Keratinocyte (primary cell): ENCODE measurements around the gene SPG7. TPM values are rescaled to one million over a fixed set of nuclear protein-coding genes. Genes with fewer than 3 reads are reported as not detected.

Experiments
- DNase-seq: peaks from one replicate; pipeline ENCODE4 v3.0.0-alpha.2; 2011; ENCODE audit warnings: low read depth, missing footprints, low spot score
- FAIRE-seq: peaks from 2 replicates; lab custom pipeline; 2011; peaks lifted over from hg19 to GRCh38; lab: Jason Lieb, UNC
- H2AFZ ChIP-seq: 2 replicates; pipeline ENCODE4 v1.6.0; 2012; ENCODE audit warnings: low read length, control low read depth, inconsistent platforms; ENCODE audit not compliant: control insufficient read depth
- H3K27ac ChIP-seq: 2 replicates; pipeline ENCODE4 v1.5.1; 2011; ENCODE audit warnings: low read length; ENCODE audit not compliant: control insufficient read depth, insufficient read depth
- H3K27me3 ChIP-seq: 3 replicates; pipeline ENCODE4 v1.6.0; 2011; ENCODE audit warnings: low read length; ENCODE audit not compliant: control insufficient read depth, insufficient read depth; ENCODE audit errors: extremely low read depth
- H3K36me3 ChIP-seq, 2 experiments: 2 replicates in 1 of 2; 3 replicates in 1 of 2; pipeline ENCODE4 v1.5.1; 2011; ENCODE audit warnings: low read length in 2 of 2, mild to moderate bottlenecking in 1 of 2; ENCODE audit not compliant: control insufficient read depth in 2 of 2, insufficient read depth in 2 of 2; ENCODE audit errors: extremely low read depth in 1 of 2
- H3K4me1 ChIP-seq: 3 replicates; pipeline ENCODE4 v1.5.1; 2011; ENCODE audit warnings: low read length; ENCODE audit not compliant: control insufficient read depth, insufficient read depth; ENCODE audit errors: extremely low read depth
- H3K4me2 ChIP-seq: 3 replicates; pipeline ENCODE4 v1.6.0; 2011; ENCODE audit warnings: low read depth, low read length; ENCODE audit not compliant: control insufficient read depth, insufficient read depth; ENCODE audit errors: extremely low read depth
- H3K4me3 ChIP-seq, 3 experiments: fragments of 200-600 bp in 1 of 3; sonication (generic) in 1 of 3; 2 replicates in 2 of 3; 3 replicates in 1 of 3; pipeline ENCODE4 v1.5.1; 2011 to 2016; ENCODE audit warnings: low read length in 3 of 3, mild to moderate bottlenecking in 3 of 3, control low read depth in 2 of 3, inconsistent platforms in 1 of 3, low read depth in 1 of 3, mixed read lengths in 1 of 3, mixed run types in 1 of 3, moderate library complexity in 1 of 3; ENCODE audit not compliant: control insufficient read depth in 2 of 3, insufficient read depth in 2 of 3; ENCODE audit errors: extremely low read depth in 1 of 3
- H3K79me2 ChIP-seq: 2 replicates; pipeline ENCODE4 v1.6.0; 2012; ENCODE audit warnings: low read length; ENCODE audit not compliant: control insufficient read depth, insufficient read depth
- H3K9ac ChIP-seq: 3 replicates; pipeline ENCODE4 v1.6.0; 2011; ENCODE audit warnings: low read length; ENCODE audit not compliant: control insufficient read depth, insufficient read depth; ENCODE audit errors: extremely low read depth
- H3K9me1 ChIP-seq: 3 replicates; pipeline ENCODE4 v1.6.0; 2011; ENCODE audit warnings: low read length; ENCODE audit not compliant: control insufficient read depth, insufficient read depth; ENCODE audit errors: extremely low read depth
- H3K9me3 ChIP-seq: 2 replicates; pipeline ENCODE4 v1.5.1; 2012; ENCODE audit warnings: low read depth, low read length; ENCODE audit not compliant: control insufficient read depth
- H4K20me1 ChIP-seq: 3 replicates; pipeline ENCODE4 v1.6.0; 2011; ENCODE audit warnings: low read length; ENCODE audit not compliant: control insufficient read depth, insufficient read depth; ENCODE audit errors: extremely low read depth
- CTCF ChIP-seq, 3 experiments: IDR thresholded peaks in 1 of 3; conservative IDR thresholded peaks in 1 of 3; optimal IDR thresholded peaks in 1 of 3; 2 replicates in 2 of 3; 3 replicates in 1 of 3; pipeline versions ENCODE3 to v1.5.1; 2011; ENCODE audit warnings: low read length in 3 of 3, mild to moderate bottlenecking in 3 of 3, moderate library complexity in 2 of 3, control low read depth in 1 of 3, inconsistent platforms in 1 of 3; ENCODE audit not compliant: insufficient read depth in 2 of 3; ENCODE audit errors: extremely low read depth in 1 of 3
- EZH2 ChIP-seq: IDR thresholded peaks from one replicate; pipeline ENCODE4 v1.6.1; 2012; ENCODE audit warnings: inconsistent platforms, mild to moderate bottlenecking, low read length, moderate library complexity
- dilution Hi-C: fragments of 300-500 bp; cut with MboI; formaldehyde crosslinking; loops from one replicate; pipeline ENCODE4 v1.7.0; 2020; ENCODE audit warnings: low sequenced_read_pairs; ENCODE audit not compliant: extremely low pct_ligation_motif_present
- polyA plus RNA-seq, 5 experiments: library from polyadenylated mRNA; depleted of rRNA in 3 of 5; stranded (reverse) in 3 of 5; stranded (forward) in 1 of 5; unstranded in 1 of 5; fragments of >200 nt; gene quantifications; 1 replicate in 1 of 5; 2 replicates in 3 of 5; 3 replicates in 1 of 5; pipeline versions ENCODE4 v1.2.1 to v1.2.3, GENCODE V29; 2011 to 2012; ENCODE audit warnings: missing spikeins in 2 of 5, low read depth in 1 of 5, low replicate concordance in 1 of 5

The SPG7 gene
- polyA plus RNA-seq, 1 donor (not counting 4 experiments of a cell fraction or from before 2014, with no cell fraction given): 45.2 TPM

- no peaks in the 10 kb centered on the region for H3K79me2 ChIP-seq
- dilution Hi-C loops: no loop called here
- H3K27me3 ChIP-seq: no peaks in the 10 kb centered on the region
- H3K4me3 ChIP-seq: no peak overlapping the region
- peaks cover 24 to 33% of the 10 kb centered on the region in 2 experiments for H3K36me3 ChIP-seq
- no peak overlapping the region for H3K27ac ChIP-seq
- H3K4me1 ChIP-seq: no peaks in the 10 kb centered on the region
- TF ChIP-seq CTCF (optimal IDR thresholded peaks at IDR 0.05 in 1 of 3, IDR thresholded peaks at IDR 0.05 in 1 of 3, conservative IDR thresholded peaks at IDR 0.05 in 1 of 3; ENCODE audit: extremely low read depth in 1 of 3, insufficient read depth in 2 of 3, low read length in 3 of 3) (no peak), EZH2 (no peak)
- H3K9me1 ChIP-seq: no peaks in the 10 kb centered on the region
- DNase-seq (no peak), FAIRE-seq (no peak)
- H3K9ac ChIP-seq: no peak overlapping the region
- H4K20me1 ChIP-seq: no peaks in the 10 kb centered on the region
- no peaks in the 10 kb centered on the region for H3K9me3 ChIP-seq
- H2AFZ ChIP-seq: no peak overlapping the region
- H3K4me2 ChIP-seq: no peak overlapping the region
These were observed 37.0 kb downstream of the SPG7 start for GRCh38 chr16:89545044-89545830.

- no peak for TF ChIP-seq CTCF (optimal IDR thresholded peaks at IDR 0.05 in 1 of 3, IDR thresholded peaks at IDR 0.05 in 1 of 3, conservative IDR thresholded peaks at IDR 0.05 in 1 of 3; ENCODE audit: extremely low read depth in 1 of 3, insufficient read depth in 2 of 3, low read length in 3 of 3)
- TF ChIP-seq EZH2: no peak
- FAIRE-seq: no peak
- Histone ChIP-seq H3K4me3 (no peak overlapping the region), H3K79me2 (no peaks in the 10 kb centered on the region), H3K27me3 (no peaks in the 10 kb centered on the region), H3K4me2 (no peak overlapping the region), H2AFZ (no peak overlapping the region), H3K36me3 (peaks cover 24 to 36% of the 10 kb centered on the region in 2 experiments), H3K27ac (no peak overlapping the region), H4K20me1 (no peaks in the 10 kb centered on the region), H3K4me1 (no peaks in the 10 kb centered on the region), H3K9me1 (no peaks in the 10 kb centered on the region), H3K9me3 (no peaks in the 10 kb centered on the region), H3K9ac (no peak overlapping the region)
- dilution Hi-C loops: no loop called here
- no peak for DNase-seq
These were observed 37.8 kb downstream of the SPG7 start for GRCh38 chr16:89545831-89546574.
